Panc1 (cell line): ENCODE results near the gene RAP1GAP2.

Experiments used
- CTCF ChIP-seq: fragments of 450-650 bp; IDR thresholded peaks from 2 replicates; pipeline ENCODE4 v1.5.1; 2017; ENCODE audit warnings: mild to moderate bottlenecking
- POLR2AphosphoS5 ChIP-seq: IDR thresholded peaks from 2 replicates; pipeline ENCODE4 v1.6.1; 2012; ENCODE audit warnings: mild to moderate bottlenecking, low read depth, low read length, moderate library complexity
- REST ChIP-seq, 2 experiments: IDR thresholded peaks; 2 replicates each; pipeline ENCODE4 v1.6.1; 2011 to 2012; ENCODE audit warnings: low read depth in 2 of 2, control low read depth in 1 of 2, low read length in 1 of 2, mild to moderate bottlenecking in 1 of 2, moderate library complexity in 1 of 2; ENCODE audit not compliant: insufficient read depth in 1 of 2
- SIN3A ChIP-seq: IDR thresholded peaks from 2 replicates; pipeline ENCODE4 v1.6.1; 2012; ENCODE audit warnings: low read depth, mild to moderate bottlenecking, low read length, moderate library complexity, borderline replicate concordance; ENCODE audit not compliant: insufficient read depth

GRCh38 chr17:2963332-2964027 is 167.2 kb downstream of the RAP1GAP2 start:
- TF ChIP-seq CTCF (no peak), REST (IDR thresholded peaks at IDR 0.05; ENCODE audit: insufficient read depth in 1 of 2, low read depth in 2 of 2, low read length in 1 of 2) (no peak), SIN3A (no peak), POLR2AphosphoS5 (no peak)
